Smooth muscle cell (in vitro differentiated cells): Measurements from ENCODE around the gene ZNF407. TPM values are rescaled to one million over a fixed set of nuclear protein-coding genes. Genes with fewer than 3 reads are reported as not detected.

Experiments
- DNase-seq: peaks from one replicate; lab custom pipeline; 2025; ENCODE audit not compliant: unreplicated experiment; lab: John Stamatoyannopoulos, UW
- H2AFZ ChIP-seq: fragments of 200-600 bp; sonication (generic); 2 replicates; pipeline ENCODE4 v1.6.0; 2016; ENCODE audit warnings: antibody characterized with exemption, low read depth, mild to moderate bottlenecking
- H3F3A ChIP-seq: fragments of 200-600 bp; sonication (generic); 2 replicates; pipeline ENCODE4 v1.6.0; 2017; ENCODE audit warnings: antibody characterized with exemption, low read depth
- H3K27ac ChIP-seq: fragments of 200-600 bp; sonication (generic); 2 replicates; pipeline ENCODE4 v1.5.1; 2016; ENCODE audit warnings: low read depth, mild to moderate bottlenecking
- H3K27me3 ChIP-seq: fragments of 200-600 bp; sonication (generic); 2 replicates; pipeline ENCODE4 v1.6.1; 2016; ENCODE audit warnings: low read depth, mild to moderate bottlenecking
- H3K36me3 ChIP-seq: fragments of 200-600 bp; sonication (generic); 2 replicates; pipeline ENCODE4 v1.5.1; 2016; ENCODE audit warnings: low read depth
- H3K4me1 ChIP-seq: fragments of 200-600 bp; sonication (generic); 2 replicates; pipeline ENCODE4 v1.5.1; 2016; ENCODE audit warnings: low read depth
- H3K4me2 ChIP-seq: fragments of 200-600 bp; sonication (generic); 2 replicates; pipeline ENCODE4 v1.6.0; 2016; ENCODE audit warnings: mild to moderate bottlenecking
- H3K4me3 ChIP-seq: fragments of 200-600 bp; sonication (generic); 2 replicates; pipeline ENCODE4 v1.5.1; 2016; ENCODE audit warnings: mild to moderate bottlenecking
- H3K79me2 ChIP-seq: fragments of 200-600 bp; sonication (generic); 2 replicates; pipeline ENCODE4 v1.6.0; 2016; ENCODE audit warnings: low read depth, mild to moderate bottlenecking
- H3K9ac ChIP-seq: fragments of 200-600 bp; sonication (generic); 2 replicates; pipeline ENCODE4 v1.6.0; 2016; ENCODE audit warnings: low read depth
- H3K9me3 ChIP-seq: fragments of 200-600 bp; sonication (generic); replicated peaks from 2 replicates; pipeline ENCODE4 v1.5.1; 2016; ENCODE audit warnings: low read depth
- H4K20me1 ChIP-seq: fragments of 200-600 bp; sonication (generic); 2 replicates; pipeline ENCODE4 v1.6.0; 2016; ENCODE audit warnings: low read depth
- WGBS: methylation state at CpG from one replicate; pipeline ENCODE4 v1.1.7; 2016; ENCODE audit warnings: low lambda C conversion rate; 5-methylcytosine and 5-hydroxymethylcytosine counted together
- polyA plus RNA-seq: library from polyadenylated mRNA; unstranded; fragments of >200 nt; fragmentation: Nextera tagmentation; extraction: Ambion mirVana; gene quantifications from 2 replicates; pipeline ENCODE4 v1.2.1, GENCODE V29; 2016
- total RNA-seq: library from RNA; depleted of rRNA; stranded (reverse); fragments of >200 nt; gene quantifications from 2 replicates; pipeline ENCODE4 v1.2.3, GENCODE V29; 2014
- TF ChIP-seq, protein P1 (sequence below): fragments of 200-600 bp; sonication (generic); IDR thresholded peaks from 2 replicates; pipeline ENCODE4 v1.5.1; 2017; ENCODE audit warnings: borderline replicate concordance, mild to moderate bottlenecking, antibody characterized with exemption; ENCODE audit not compliant: insufficient read depth, poor library complexity, severe bottlenecking

ZNF407 gene
- total and polyA plus RNA-seq, 2 experiments from 2014 or later, result 4.5 to 11.5 TPM

DNA sequence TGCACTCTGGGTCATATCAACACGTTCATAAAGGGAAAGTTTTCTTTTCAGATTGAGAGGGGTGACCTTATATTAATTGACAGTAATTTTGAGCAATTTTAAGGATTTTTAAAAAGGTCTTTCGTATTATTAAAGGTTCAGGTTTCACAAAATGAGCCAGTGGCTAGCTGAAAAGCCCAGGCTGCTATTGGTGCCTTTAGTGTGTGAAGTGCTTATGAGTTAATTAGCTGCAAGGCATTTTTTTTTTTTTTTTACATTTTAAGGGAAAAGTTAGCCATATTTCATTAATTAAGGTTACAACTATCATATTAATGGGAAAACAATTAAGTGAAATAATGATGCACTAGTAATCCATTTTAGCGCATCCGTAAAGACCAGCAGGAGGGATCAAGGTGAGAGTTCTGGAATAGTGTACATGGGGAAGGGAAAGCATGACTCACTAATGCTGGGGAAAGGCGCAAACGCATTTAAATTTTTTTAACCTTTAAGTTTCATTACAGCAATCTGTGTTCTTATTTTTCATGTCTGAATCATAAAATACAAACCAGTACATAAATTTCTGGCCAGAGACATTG lies 200.0 kb downstream of the ZNF407 start:
- no peaks in the 10 kb centered on the region for H3K4me1 ChIP-seq
- H4K20me1 ChIP-seq, result no peaks in the 10 kb centered on the region
- H3K27ac ChIP-seq, result peak overlapping the region; percentile 53
- H3K9me3 ChIP-seq, result no peaks in the 10 kb centered on the region
- 76% methylated on average over 6 of the region's 6 CpGs for whole genome bisulfite sequencing
- no peaks in the 10 kb centered on the region for H3K27me3 ChIP-seq
- no peaks in the 10 kb centered on the region for H3K36me3 ChIP-seq
- H3K4me3 ChIP-seq, result no peak overlapping the region
- H2AFZ ChIP-seq, result no peak overlapping the region
- no peaks in the 10 kb centered on the region for H3K79me2 ChIP-seq
- H3K4me2 ChIP-seq, result peak overlapping the region; percentile 44
- TF ChIP-seq, protein P1, sequence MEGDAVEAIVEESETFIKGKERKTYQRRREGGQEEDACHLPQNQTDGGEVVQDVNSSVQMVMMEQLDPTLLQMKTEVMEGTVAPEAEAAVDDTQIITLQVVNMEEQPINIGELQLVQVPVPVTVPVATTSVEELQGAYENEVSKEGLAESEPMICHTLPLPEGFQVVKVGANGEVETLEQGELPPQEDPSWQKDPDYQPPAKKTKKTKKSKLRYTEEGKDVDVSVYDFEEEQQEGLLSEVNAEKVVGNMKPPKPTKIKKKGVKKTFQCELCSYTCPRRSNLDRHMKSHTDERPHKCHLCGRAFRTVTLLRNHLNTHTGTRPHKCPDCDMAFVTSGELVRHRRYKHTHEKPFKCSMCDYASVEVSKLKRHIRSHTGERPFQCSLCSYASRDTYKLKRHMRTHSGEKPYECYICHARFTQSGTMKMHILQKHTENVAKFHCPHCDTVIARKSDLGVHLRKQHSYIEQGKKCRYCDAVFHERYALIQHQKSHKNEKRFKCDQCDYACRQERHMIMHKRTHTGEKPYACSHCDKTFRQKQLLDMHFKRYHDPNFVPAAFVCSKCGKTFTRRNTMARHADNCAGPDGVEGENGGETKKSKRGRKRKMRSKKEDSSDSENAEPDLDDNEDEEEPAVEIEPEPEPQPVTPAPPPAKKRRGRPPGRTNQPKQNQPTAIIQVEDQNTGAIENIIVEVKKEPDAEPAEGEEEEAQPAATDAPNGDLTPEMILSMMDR, result no peak
- H3K9ac ChIP-seq, result no peak overlapping the region
- no peak for DNase-seq
- no peaks in the 10 kb centered on the region for H3F3A ChIP-seq

DNA sequence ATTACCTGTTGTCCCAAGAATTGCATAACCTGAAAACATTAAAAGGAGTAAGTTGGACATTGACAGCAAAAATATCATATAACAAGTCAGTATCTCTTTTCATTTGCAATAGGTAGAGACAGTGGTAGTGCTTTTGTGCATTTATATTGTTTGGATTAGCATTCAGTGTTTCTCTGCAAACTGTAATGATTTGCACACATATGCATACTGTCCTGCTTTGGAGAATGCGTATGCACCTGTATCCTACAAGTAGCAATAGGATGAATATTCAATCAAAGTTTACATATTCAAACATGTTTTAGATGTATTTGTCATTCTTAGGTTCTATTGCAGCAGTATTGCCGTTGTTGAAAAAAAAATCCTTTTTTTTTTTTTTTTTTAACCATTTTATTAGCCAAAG lies 201.9 kb downstream of the ZNF407 start:
- H3K9ac ChIP-seq, result no peak overlapping the region
- H3K4me1 ChIP-seq, result no peaks in the 10 kb centered on the region
- no peaks in the 10 kb centered on the region for H3K27me3 ChIP-seq
- no peaks in the 10 kb centered on the region for H3K9me3 ChIP-seq
- TF ChIP-seq, protein P1, result no peak
- no peak for DNase-seq
- H3F3A ChIP-seq, result no peaks in the 10 kb centered on the region
- no peaks in the 10 kb centered on the region for H3K79me2 ChIP-seq
- no peak overlapping the region for H3K27ac ChIP-seq
- WGBS, result 95% methylated on average over 2 of the region's 2 CpGs
- no peak overlapping the region for H3K4me2 ChIP-seq
- no peak overlapping the region for H2AFZ ChIP-seq
- no peaks in the 10 kb centered on the region for H4K20me1 ChIP-seq
- H3K36me3 ChIP-seq, result no peaks in the 10 kb centered on the region
- no peak overlapping the region for H3K4me3 ChIP-seq

DNA sequence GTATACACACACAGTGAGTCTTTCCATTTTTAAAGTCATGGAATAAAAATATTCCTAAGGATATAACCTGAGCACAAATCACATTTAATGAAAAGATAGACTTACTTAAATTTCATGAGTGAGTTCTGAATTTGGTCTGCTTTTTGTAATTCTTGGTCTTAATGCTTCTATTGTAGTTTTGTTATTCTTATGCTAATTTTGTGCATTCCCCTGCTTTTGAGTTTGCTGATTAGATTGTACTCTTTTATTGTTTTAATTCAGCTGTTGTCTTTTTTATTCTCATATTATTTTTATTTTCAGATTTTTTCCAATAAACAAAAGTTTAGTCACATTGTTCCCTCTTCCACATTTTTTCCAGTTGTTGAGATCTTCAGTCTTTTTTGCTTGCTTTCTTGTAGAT lies 202.4 kb downstream of the ZNF407 start:
- Histone ChIP-seq H3K27ac (no peak overlapping the region), H3K36me3 (no peaks in the 10 kb centered on the region), H3K27me3 (no peaks in the 10 kb centered on the region), H3K4me2 (no peak overlapping the region), H3K4me1 (no peaks in the 10 kb centered on the region), H4K20me1 (no peaks in the 10 kb centered on the region), H2AFZ (no peak overlapping the region), H3K9me3 (no peaks in the 10 kb centered on the region), H3K4me3 (no peak overlapping the region), H3K9ac (no peak overlapping the region), H3K79me2 (no peaks in the 10 kb centered on the region), H3F3A (no peaks in the 10 kb centered on the region)
- TF ChIP-seq, protein P1, result no peak
- no peak for DNase-seq

DNA sequence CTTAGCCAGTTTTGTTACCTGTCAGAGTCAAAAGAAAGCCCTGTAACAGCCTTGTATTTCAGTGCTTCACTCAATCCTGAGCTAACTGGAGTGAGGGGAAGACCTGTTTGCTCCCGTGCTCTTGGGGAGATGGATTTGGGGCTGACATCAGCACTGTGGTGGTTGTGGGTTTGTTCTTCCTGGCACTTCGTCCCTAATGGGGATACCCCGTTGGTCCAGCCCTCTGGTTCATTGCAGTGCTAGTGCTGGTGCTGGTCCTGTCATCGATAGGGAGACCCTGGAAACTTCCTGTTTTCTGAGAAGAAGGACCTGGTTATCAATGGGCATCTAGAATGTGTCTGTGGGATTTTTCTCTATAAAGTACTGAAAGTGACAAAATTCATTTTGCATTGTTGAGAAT lies 205.4 kb downstream of the ZNF407 start:
- no peak overlapping the region for H2AFZ ChIP-seq
- H3F3A ChIP-seq, result no peaks in the 10 kb centered on the region
- no peak overlapping the region for H3K4me2 ChIP-seq
- no peaks in the 10 kb centered on the region for H3K27me3 ChIP-seq
- H3K4me3 ChIP-seq, result no peak overlapping the region
- no peaks in the 10 kb centered on the region for H3K4me1 ChIP-seq
- no peaks in the 10 kb centered on the region for H3K79me2 ChIP-seq
- TF ChIP-seq, protein P1, result no peak
- H3K9me3 ChIP-seq, result no peaks in the 10 kb centered on the region
- H4K20me1 ChIP-seq, result no peaks in the 10 kb centered on the region
- H3K36me3 ChIP-seq, result no peaks in the 10 kb centered on the region
- no peak overlapping the region for H3K9ac ChIP-seq
- no peak for DNase-seq
- WGBS, result 93% methylated on average over 4 of the region's 4 CpGs
- no peak overlapping the region for H3K27ac ChIP-seq
